Measurements from ENCODE around the gene FN3K.
A peak's percentile ranks its signal among the peaks of the same experiment; 100 is the strongest.

The FN3K gene

GRCh38 chr17:82734987-82735866 is at the start of gene FN3K:
Gene FN3K, plus strand, starts transcription at chr17:82735615. Its CDS starts 22 bp downstream, at chr17:82735637.
- peak; percentile 72 for DNase-seq

DNA sequence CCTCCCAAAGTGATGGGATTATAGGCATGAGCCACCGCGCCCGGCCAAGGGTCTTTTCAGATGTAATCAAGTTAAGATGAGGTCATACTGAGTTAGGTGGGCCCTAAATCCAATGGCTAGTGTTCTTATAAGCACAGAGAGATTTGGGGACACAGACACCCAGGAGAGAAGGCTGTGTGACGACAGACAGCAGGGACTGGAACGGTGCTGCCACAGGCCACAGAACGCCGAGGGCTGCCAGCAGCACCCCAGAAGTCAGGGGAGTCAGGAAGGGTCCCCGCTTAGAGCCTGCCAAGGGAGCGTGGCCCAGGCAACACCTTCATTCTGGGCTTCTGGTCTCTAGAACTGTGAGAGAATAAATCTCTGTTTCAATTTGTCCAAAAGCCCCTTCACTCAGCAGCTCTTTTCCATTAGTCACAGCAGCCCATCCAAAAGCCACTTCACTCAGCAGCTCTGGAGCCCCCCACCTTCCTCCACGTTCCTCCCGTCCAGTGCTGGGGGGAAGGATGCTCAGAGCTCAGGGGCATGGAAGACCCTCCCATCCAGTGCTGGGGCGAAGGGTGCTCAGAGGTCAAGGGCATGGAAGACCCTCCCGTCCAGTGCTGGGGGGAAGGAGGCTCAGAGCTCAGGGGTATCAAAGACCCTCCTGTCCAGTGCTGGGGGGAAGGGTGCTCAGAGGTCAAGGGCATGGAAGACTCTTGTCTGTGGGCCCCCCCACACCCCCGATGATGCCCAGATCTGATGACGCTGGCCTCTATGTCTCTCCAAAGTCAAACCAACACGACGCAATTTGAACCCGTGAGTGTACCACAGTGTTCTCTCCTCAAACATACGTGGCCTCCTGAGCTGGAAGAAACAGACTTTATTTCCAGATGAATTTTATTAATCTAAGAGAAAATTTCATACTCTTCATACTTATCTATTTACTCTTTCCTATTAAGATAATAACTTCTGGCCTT is 48.8 kb upstream of the FN3K start:
- no peak for DNase-seq

- no peak for DNase-seq
These were observed 48.0 kb upstream of the FN3K start for GRCh38 chr17:82687375-82687861.

GRCh38 chr17:82687871-82688270 is 47.5 kb upstream of the FN3K start:
- no peak for DNase-seq

DNA sequence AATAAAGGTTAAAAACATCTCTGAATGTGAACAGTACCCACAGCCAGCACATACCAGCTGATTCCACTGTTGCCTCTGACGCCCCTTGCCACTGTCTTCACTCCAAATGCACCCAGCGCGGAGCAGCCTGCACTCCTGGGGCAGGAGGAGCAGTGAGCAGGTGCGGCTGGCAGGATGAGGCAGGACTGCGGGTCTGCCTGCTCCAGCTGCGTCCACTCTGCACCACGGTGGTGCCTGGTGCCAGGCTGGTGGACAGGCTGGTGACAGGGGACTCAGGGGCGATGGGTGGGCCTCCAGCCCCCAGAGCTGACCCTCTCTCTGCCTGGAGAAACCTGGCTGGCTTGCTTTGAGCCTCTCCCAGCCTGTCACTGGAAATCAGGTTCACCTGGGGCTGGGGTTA is 46.3 kb upstream of the FN3K start:
- no peak for DNase-seq

- DNase-seq, result no peak
These were observed 44.5 kb upstream of the FN3K start for GRCh38 chr17:82690786-82691489.

DNA sequence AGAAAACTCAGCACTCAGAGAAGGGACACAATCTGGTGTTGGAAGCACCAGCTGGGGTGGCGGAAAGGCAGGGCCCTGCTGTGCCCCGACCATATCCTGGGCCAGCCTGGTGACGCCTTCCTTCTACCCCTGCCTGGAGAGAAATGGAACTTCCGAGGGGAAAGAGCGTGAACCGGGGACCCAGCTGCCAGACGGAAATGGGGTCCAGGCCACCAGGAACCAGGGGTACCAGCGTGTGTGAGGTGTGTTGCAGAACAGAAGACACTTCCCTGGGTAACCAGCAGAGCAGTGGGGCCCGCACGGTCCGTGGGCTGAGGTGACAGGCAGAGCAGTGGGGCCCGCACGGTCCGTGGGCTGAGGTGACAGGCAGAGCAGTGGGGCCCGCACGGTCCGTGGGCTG is 43.7 kb upstream of the FN3K start:
- DNase-seq, result no peak

DNA sequence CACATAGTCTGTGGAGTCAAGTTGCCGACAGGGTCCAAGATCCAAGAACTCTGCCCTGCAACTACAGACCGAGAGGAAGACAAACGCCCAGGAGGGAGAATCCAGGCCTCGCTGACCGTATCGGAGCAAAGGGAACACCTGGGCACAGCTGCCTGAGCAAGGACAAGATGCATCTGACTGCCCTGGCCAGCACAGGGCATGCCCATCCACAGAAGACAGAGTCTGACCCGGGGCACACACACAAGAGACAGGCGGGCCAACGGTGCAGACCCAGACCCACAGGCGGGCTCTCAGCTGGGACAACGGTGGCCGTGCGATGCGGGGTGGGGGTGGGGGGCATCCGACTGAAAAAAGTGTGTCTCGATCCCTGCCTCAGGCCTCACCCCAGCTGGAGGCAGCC is 43.1 kb upstream of the FN3K start:
- no peak for DNase-seq

DNA sequence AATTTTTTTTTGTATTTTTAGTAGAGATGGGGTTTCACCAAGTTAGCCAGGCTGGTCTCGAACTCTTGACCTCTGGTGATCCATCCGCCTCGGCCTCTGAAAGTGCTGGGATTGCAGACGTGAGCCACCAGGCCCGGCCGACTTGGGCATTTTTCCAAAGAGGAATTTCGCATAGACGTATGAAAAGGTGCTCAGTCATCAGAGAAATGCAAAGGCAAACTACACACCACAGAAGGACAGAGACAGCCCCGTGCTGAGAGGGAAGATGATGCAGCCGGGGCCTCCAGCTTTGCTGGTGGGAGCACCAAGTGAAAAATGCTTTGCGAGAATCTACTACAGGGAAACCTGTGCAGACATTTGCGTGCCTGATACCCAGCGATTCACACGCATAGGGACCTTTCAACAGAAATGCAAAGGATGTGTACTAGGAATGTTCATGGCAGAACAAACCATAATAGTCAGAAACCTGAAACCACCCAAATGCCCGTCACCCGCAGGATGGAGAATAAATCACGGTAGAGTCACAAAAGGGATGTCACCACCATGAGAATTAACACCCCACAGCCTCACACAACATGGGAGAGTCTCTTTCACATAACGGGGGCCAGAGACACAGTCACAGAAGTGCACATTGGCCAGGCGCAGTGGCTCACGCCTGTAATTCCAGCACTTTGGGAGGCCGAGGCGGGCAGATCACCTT is 42.1 kb upstream of the FN3K start:
- DNase-seq, result no peak

GRCh38 chr17:82694647-82695046 is 40.8 kb upstream of the FN3K start:
- DNase-seq, result no peak

DNA sequence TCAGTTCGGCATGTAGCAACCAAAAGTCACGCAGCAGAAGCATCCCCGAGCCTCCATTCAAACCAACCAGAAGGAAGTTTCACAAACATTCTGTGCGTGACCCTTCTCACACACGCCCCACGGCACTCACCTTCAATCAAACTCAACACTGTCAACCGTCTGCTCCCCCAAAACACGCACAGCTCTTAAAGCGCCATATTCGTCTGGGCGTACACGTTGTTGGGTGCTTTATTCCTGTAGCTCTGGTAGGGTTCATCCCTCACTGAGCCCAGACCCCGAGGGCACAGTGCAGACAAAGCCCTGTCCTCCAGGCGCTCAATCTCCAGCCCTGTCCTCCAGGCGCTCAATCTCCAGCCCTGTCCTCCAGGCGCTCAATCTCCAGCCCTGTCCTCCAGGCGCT is 39.2 kb upstream of the FN3K start:
- no peak for DNase-seq

- DNase-seq, result no peak
These were observed 38.3 kb upstream of the FN3K start for GRCh38 chr17:82696916-82697807.

DNA sequence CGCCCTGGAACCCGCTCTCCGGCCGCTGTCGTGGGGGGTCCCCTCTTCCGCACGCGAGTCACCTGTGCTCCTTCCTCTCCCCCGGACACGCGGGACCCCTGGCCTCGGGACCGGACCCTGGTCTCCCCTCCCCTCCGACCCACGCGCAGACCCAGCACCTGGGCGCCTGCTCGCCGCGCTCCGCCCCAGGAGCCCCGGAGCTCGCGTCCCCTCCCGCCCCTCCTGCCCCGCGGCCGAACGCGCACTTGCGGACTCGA is 37.7 kb upstream of the FN3K start:
- no peak for DNase-seq

DNA sequence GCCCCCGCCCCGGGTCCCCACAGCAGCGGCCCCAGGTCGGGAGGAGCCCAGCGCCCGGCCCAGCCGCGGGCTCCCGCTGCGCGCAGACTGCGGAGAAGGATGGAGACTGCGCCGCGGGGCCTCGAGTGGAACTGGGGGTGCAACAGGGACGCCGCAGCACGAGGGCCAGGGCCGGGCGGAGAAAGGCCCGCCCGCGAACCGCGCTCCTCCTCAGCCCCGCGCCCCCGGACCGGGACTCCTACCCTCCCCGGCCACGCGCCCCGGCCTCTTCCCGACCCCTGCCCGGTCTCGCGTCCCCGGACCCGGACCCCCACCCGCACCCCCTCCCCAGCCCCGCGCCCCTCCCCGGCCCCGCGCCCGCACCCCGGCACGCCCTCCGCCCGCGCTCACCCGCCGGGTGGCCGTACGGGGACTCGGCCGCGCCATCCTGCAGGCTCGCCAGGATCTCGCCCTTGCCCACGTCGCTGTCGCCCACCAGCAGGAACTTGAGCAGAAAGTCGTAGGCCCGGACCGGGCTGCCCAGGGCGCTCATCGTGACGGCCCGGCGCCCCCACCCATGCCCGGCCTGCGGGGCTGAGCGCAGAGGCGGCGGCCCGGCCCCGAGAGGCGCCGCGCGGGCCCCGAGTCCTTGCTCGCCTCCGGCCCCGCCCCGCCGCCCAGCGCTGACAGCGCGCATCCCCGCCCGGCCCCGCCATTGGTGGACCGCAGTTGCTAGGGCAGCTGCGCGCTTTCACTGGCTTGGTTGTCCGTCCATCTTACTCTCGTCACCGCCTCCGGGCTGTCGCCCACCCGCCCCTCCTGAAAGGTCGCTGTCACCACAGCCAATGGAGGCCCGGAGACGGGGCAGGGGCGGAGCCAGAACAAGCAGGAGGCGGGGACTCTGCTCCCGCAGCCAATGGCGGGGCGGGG is 37.1 kb upstream of the FN3K start, which contains the start of gene RAB40B:
RAB40B (minus strand) TSS at position 634 of the 909 bp plus-strand sequence; CDS start at position 532, 102 bp downstream.
- DNase-seq, result peak; percentile 99

GRCh38 chr17:82698974-82699442 is 36.4 kb upstream of the FN3K start:
- peak; percentile 44 for DNase-seq

- DNase-seq, result no peak
These were observed 35.9 kb upstream of the FN3K start for GRCh38 chr17:82699551-82699950.

GRCh38 chr17:82702231-82702927 is 33.0 kb upstream of the FN3K start:
- DNase-seq, result no peak

GRCh38 chr17:82703036-82703745 is 32.2 kb upstream of the FN3K start:
- no peak for DNase-seq

Data from hematopoietic multipotent progenitor cell treated with erythropoietin and hydrocortisone succinate and interleukin-3 and kit ligand, for 4 days (in vitro differentiated cells).